ENCODE measurements around the gene CRIP2.

DNA sequence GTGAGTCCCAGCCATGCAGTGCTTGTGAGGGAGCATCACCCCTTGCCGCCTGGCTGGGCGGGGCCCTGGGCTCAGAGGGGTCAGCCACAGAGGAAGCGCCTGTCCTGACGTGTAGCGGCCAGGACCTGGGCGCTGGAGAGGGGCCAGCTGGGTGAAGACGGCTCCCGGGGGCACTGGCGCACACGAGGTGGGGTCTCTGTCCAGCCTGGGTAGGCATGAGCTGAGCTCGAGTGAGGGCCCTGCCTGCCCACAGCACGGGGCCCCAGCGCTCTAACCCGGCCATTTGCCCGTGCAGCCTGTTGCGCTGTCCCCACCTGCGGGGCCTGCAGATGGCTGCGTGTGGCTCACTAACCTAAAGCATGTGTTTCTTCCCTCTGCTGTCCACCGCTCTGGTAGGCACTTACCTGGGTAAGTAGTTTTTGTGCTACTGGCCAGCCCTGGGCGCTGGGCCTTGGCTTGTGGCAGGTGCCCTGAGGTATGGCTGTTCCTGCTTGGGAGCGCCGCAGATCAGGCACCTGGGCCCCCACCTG, 6.6 kb upstream of the CRIP2 start:
- no peak for TF ChIP-seq EZH2 (IDR thresholded peaks at IDR 0.05; ENCODE audit: borderline replicate concordance, control insufficient read depth, low read depth, low read length)
- TF ChIP-seq, protein P1, sequence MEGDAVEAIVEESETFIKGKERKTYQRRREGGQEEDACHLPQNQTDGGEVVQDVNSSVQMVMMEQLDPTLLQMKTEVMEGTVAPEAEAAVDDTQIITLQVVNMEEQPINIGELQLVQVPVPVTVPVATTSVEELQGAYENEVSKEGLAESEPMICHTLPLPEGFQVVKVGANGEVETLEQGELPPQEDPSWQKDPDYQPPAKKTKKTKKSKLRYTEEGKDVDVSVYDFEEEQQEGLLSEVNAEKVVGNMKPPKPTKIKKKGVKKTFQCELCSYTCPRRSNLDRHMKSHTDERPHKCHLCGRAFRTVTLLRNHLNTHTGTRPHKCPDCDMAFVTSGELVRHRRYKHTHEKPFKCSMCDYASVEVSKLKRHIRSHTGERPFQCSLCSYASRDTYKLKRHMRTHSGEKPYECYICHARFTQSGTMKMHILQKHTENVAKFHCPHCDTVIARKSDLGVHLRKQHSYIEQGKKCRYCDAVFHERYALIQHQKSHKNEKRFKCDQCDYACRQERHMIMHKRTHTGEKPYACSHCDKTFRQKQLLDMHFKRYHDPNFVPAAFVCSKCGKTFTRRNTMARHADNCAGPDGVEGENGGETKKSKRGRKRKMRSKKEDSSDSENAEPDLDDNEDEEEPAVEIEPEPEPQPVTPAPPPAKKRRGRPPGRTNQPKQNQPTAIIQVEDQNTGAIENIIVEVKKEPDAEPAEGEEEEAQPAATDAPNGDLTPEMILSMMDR (IDR thresholded peaks at IDR 0.05 in 2 of 3, conservative IDR thresholded peaks at IDR 0.05 in 1 of 3; ENCODE audit: control insufficient read depth in 2 of 3, extremely low read depth in 1 of 3, insufficient read depth in 1 of 3, low read depth in 3 of 3, low read length in 3 of 3), result no peak
- no peak for TF ChIP-seq ESRRA (IDR thresholded peaks at IDR 0.05; ENCODE audit: low read length)
- no peak for TF ChIP-seq POLR2AphosphoS5 (IDR thresholded peaks at IDR 0.05; ENCODE audit: low read length)
